Measurements from ENCODE around the gene AGAP5. TPM values are rescaled to one million over a fixed set of nuclear protein-coding genes. Genes with fewer than 3 reads are reported as not detected.

Gene AGAP5
- total RNA-seq, 1 donor from 2014 or later = 2.9 TPM

GRCh38 chr10:73646598-73647041 is 51.3 kb downstream of the AGAP5 start:
- H3K27ac Mint-ChIP-seq (ENCODE audit: unreplicated experiment) = no peak overlapping the region
- TF ChIP-seq CTCF (IDR thresholded peaks at IDR 0.05) = no peak
- H3K9me3 Mint-ChIP-seq (ENCODE audit: low read depth) = no peaks in the 10 kb centered on the region
- no peak for DNase-seq (ENCODE audit: low spot score)
- H3K27me3 Mint-ChIP-seq (ENCODE audit: low read depth) = no peaks in the 10 kb centered on the region
- H3K4me3 Mint-ChIP-seq (ENCODE audit: unreplicated experiment) = no peak overlapping the region
- no peaks in the 10 kb centered on the region for H3K36me3 Mint-ChIP-seq (ENCODE audit: low read depth)
- peaks cover 35% of the 10 kb centered on the region for H3K4me1 Mint-ChIP-seq (ENCODE audit: low read depth)

DNA sequence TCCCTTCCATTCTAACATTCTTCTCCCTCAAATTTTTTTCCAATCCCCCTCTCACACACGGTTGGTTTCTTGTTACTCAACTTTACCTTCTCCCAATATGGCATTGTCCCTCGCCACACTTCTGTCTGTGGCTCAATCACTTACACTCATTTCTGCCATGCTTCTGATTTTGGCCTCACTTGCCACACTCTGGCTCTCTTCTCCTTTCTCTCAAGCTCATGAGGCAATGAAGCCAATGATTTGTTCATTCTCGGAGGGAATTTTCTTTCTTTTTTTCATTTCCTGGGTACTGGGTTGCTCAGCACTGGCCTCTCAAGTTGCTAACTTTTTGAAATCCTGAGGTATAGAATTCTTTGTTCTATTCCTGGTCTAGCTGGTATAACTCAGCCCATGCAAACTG is 52.7 kb downstream of the AGAP5 start:
- Mint-ChIP-seq H3K9me3 (ENCODE audit: low read depth) (no peaks in the 10 kb centered on the region), H3K4me3 (ENCODE audit: unreplicated experiment) (no peak overlapping the region), H3K27ac (ENCODE audit: unreplicated experiment) (no peak overlapping the region), H3K4me1 (ENCODE audit: low read depth) (peaks cover 36% of the 10 kb centered on the region), H3K36me3 (ENCODE audit: low read depth) (no peaks in the 10 kb centered on the region), H3K27me3 (ENCODE audit: low read depth) (no peaks in the 10 kb centered on the region)
- no peak for DNase-seq (ENCODE audit: low spot score)
- no peak for TF ChIP-seq CTCF (IDR thresholded peaks at IDR 0.05)

- Mint-ChIP-seq H3K9me3 (ENCODE audit: low read depth) (no peaks in the 10 kb centered on the region), H3K27ac (ENCODE audit: unreplicated experiment) (no peak overlapping the region), H3K4me1 (ENCODE audit: low read depth) (peaks cover 34% of the 10 kb centered on the region)
Observed at GRCh38 chr10:73644767-73645166, 53.1 kb downstream of the AGAP5 start.

DNA sequence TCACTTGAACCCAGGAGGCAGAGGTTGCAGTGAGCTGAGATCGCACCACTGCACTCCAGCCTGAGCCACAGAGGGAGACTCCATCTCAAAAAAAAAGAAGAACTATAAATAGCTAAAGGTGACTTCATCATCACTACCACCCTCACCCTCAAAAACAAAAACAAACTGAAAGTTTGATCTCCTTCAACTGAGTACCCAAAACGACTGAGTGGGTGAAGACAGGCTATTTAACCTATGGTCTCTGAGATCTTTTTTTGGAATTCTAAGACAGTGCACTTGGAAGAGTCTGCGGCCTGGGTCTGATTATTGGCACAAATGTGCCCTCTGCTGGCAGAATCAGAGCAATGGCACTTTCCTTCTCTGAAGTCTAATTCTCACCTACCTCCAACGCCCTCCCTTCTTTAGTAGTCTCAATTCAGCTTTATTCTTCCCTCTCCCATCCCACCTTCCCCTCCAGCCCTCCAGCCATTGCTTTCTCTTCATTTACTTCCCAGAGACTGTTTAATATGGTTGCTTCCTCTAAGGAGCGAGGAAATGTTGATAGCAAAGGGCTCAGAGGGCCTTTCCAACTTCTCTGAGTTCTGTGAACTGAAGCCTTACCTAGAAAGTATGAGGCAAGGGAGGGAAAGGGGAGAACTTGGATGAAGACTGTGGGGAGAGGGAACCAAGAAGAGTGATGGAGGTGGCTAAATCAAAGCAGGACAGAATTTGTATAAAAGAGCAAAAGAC is 53.7 kb downstream of the AGAP5 start:
- Mint-ChIP-seq H3K27me3 (ENCODE audit: low read depth) (no peaks in the 10 kb centered on the region), H3K9me3 (ENCODE audit: low read depth) (no peaks in the 10 kb centered on the region), H3K4me1 (ENCODE audit: low read depth) (peaks cover 30% of the 10 kb centered on the region), H3K36me3 (ENCODE audit: low read depth) (no peaks in the 10 kb centered on the region), H3K27ac (ENCODE audit: unreplicated experiment) (no peak overlapping the region), H3K4me3 (ENCODE audit: unreplicated experiment) (no peak overlapping the region)
- no peak for DNase-seq (ENCODE audit: low spot score)
- TF ChIP-seq CTCF (IDR thresholded peaks at IDR 0.05) = peak; percentile 95

More at GRCh38 chr10:73644767-73645166, 53.1 kb downstream of the AGAP5 start:
- no peaks in the 10 kb centered on the region for H3K27me3 Mint-ChIP-seq (ENCODE audit: low read depth)
- H3K4me3 Mint-ChIP-seq (ENCODE audit: unreplicated experiment) = no peak overlapping the region
- H3K36me3 Mint-ChIP-seq (ENCODE audit: low read depth) = no peaks in the 10 kb centered on the region
- TF ChIP-seq CTCF (IDR thresholded peaks at IDR 0.05) = no peak
- DNase-seq (ENCODE audit: low spot score) = no peak

- Mint-ChIP-seq H3K4me1 (ENCODE audit: low read depth) (peaks cover 27% of the 10 kb centered on the region), H3K4me3 (ENCODE audit: unreplicated experiment) (no peak overlapping the region), H3K27me3 (ENCODE audit: low read depth) (no peaks in the 10 kb centered on the region), H3K9me3 (ENCODE audit: low read depth) (no peaks in the 10 kb centered on the region), H3K27ac (ENCODE audit: unreplicated experiment) (no peak overlapping the region), H3K36me3 (ENCODE audit: low read depth) (no peaks in the 10 kb centered on the region)
- no peak for TF ChIP-seq CTCF (IDR thresholded peaks at IDR 0.05)
- DNase-seq (ENCODE audit: low spot score) = no peak
Observed at GRCh38 chr10:73643362-73643761, 54.5 kb downstream of the AGAP5 start.
